LNCAP (cell line): Measurements from ENCODE around the gene SLC49A4.
A peak's percentile ranks its signal among the peaks of the same experiment; 100 is the strongest.

Source experiments
- CTCF ChIP-seq: fragments of 450-650 bp; IDR thresholded peaks from 2 replicates; pipeline ENCODE4 v1.5.1; 2017; ENCODE audit warnings: mild to moderate bottlenecking

Gene SLC49A4

GRCh38 chr3:122826278-122826677, 31.4 kb downstream of the SLC49A4 start:
- TF ChIP-seq CTCF = no peak

GRCh38 chr3:122828281-122828680, 33.4 kb downstream of the SLC49A4 start:
- TF ChIP-seq CTCF = no peak

DNA sequence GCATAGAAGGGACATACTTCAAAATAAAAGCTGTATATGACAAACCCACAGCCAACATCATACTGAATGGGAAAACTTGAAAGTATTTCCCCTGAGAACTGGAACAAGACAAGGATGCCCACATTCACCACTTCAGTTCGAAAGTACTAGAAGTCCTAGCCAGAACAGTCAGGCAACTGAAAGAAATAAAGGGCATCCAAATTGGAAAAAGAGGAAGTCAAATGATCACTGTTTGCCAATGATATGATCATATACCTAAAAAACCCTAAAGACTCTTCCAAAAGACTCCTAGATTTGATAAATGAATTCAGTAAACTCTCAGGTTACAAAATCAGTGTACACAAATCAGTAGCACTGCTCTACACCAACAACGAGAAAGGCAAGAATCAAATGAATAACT, 40.7 kb downstream of the SLC49A4 start:
- TF ChIP-seq CTCF = no peak

GRCh38 chr3:122843604-122844003, 48.7 kb downstream of the SLC49A4 start:
- no peak for TF ChIP-seq CTCF

- TF ChIP-seq CTCF = no peak
These were observed 62.1 kb downstream of the SLC49A4 start for GRCh38 chr3:122857019-122857418.

DNA sequence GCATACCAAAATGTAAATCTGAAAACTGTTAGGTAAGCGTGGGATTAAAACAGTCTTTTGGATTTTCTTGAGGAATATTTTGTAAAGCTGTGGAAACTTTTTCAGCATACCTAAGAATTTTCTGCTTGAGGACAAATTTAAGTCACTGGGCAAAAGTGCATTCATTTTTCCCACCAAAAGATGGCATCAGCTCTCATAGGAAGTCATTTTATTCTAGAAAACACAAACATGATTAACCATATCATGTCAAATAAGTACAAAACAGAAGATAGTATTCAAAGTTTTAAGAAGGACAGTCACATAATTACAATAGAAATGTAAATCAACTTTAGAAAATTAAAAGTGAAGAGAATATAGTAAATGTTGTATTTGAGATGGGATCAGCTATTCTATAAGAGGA, 63.5 kb downstream of the SLC49A4 start:
- TF ChIP-seq CTCF = peak; percentile 58

- TF ChIP-seq CTCF = no peak
These were observed 64.3 kb downstream of the SLC49A4 start for GRCh38 chr3:122859021-122859805.

GRCh38 chr3:122862381-122862780, 67.5 kb downstream of the SLC49A4 start:
- no peak for TF ChIP-seq CTCF
